K562 (cell line): ENCODE data around the gene SELENOI. TPM values are rescaled to one million over a fixed set of nuclear protein-coding genes. Genes with fewer than 3 reads are reported as not detected.

Experiments
- FOXK2 ChIP-seq, 2 experiments: fragments of 450-650 bp; IDR thresholded peaks in 1 of 2; conservative IDR thresholded peaks in 1 of 2; 2 replicates each; pipeline ENCODE4 v1.6.1; 2016; ENCODE audit warnings: low read depth in 2 of 2, mild to moderate bottlenecking in 1 of 2
- MECOM ChIP-seq: fragments of 250-450 bp; sonication (Bioruptor Pico); IDR thresholded peaks from 2 replicates; pipeline ENCODE4 v1.8.0; 2022; ENCODE audit warnings: inconsistent platforms
- MYC ChIP-seq, 2 experiments: fragments of 250-450 bp in 1 of 2; sonication (Bioruptor Pico) in 1 of 2; IDR thresholded peaks; 2 replicates each; pipeline versions ENCODE4 v1.5.1 to v1.6.1; 2012 to 2021; ENCODE audit warnings: low read depth in 2 of 2, borderline replicate concordance in 1 of 2, improper control_type of control experiment in 1 of 2, low read length in 1 of 2, mild to moderate bottlenecking in 1 of 2, moderate library complexity in 1 of 2
- RAD51 ChIP-seq: fragments of 450-650 bp; IDR thresholded peaks from 2 replicates; pipeline ENCODE4 v1.7.1; 2016; ENCODE audit warnings: low read depth, mild to moderate bottlenecking, borderline replicate concordance
- ZNF384 ChIP-seq: IDR thresholded peaks from 2 replicates; pipeline ENCODE4 v1.6.1; 2012; ENCODE audit warnings: low read depth, low read length, improper control_type of control experiment
- polyA plus RNA-seq, 8 experiments: library from polyadenylated mRNA; depleted of rRNA in 4 of 8; stranded (reverse) in 5 of 8; unstranded in 3 of 8; fragments of >200 nt; fragmentation: Nextera tagmentation in 2 of 8; fragmentation: Illumina TruSeq in 1 of 8; extraction: Ambion mirVana in 2 of 8; extraction: Trizol in 1 of 8; gene quantifications; 2 replicates each; pipeline versions ENCODE4 v1.2.1 to v1.2.3, GENCODE V29; 2011 to 2014; ENCODE audit warnings: inconsistent platforms in 1 of 8, missing spikeins in 1 of 8
- total RNA-seq, 7 experiments: library from RNA; depleted of rRNA in 6 of 7; stranded (reverse); fragments of >200 nt in 6 of 7; fragmentation: Illumina TruSeq in 2 of 7; extraction: Trizol in 2 of 7; gene quantifications; 2 replicates each; pipeline versions ENCODE4 v1.2.1 to v1.2.3, GENCODE V29; 2011 to 2021; ENCODE audit warnings: low replicate concordance in 1 of 7
- TF ChIP-seq, protein P1 (sequence below): fragments of 450-650 bp; IDR thresholded peaks from 2 replicates; pipeline ENCODE4 v1.6.1; 2017; ENCODE audit warnings: antibody characterized with exemption, mild to moderate bottlenecking
- TF ChIP-seq, protein P2 (sequence below): fragments of 250-450 bp; sonication (Bioruptor Pico); IDR thresholded peaks from 2 replicates; pipeline ENCODE4 v1.4.0; 2020; ENCODE audit warnings: mild to moderate bottlenecking
- TF ChIP-seq, protein P3 (sequence below), 2 experiments: fragments of 450-650 bp; IDR thresholded peaks; 2 replicates each; pipeline ENCODE4 v1.6.1; 2016; ENCODE audit warnings: mild to moderate bottlenecking in 2 of 2, borderline replicate concordance in 1 of 2, low read depth in 1 of 2, moderate library complexity in 1 of 2
- TF ChIP-seq, protein P4 (sequence below): fragments of 450-650 bp; IDR thresholded peaks from 2 replicates; pipeline ENCODE4 v1.6.1; 2016; ENCODE audit warnings: antibody characterized with exemption

The SELENOI gene
- total and polyA plus RNA-seq, 9 of the 15 experiments (the other 6 are each of a cell fraction or from before 2014, with no cell fraction given) = 9.6 to 46.9 (median 24.4) TPM

DNA sequence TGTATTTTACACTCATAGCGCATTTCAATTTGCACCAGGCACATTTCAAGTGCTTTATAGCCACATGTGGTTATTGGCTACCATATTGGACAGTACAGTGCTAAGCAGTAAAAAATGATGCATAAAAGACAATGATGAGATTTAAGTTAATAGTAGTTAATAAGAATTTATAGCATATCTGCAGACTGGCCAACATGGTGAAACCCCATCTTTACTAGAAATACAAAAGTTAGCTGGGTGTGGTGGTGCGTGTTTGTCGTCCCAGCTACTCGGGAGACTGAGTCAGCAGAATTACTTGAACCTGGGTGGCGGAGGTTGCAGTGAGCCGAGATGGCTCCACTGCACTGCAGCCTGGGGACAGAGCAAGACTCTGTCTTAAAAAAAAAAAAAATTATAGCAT is 65.5 kb downstream of the SELENOI start (continued):
- TF ChIP-seq, protein P1, sequence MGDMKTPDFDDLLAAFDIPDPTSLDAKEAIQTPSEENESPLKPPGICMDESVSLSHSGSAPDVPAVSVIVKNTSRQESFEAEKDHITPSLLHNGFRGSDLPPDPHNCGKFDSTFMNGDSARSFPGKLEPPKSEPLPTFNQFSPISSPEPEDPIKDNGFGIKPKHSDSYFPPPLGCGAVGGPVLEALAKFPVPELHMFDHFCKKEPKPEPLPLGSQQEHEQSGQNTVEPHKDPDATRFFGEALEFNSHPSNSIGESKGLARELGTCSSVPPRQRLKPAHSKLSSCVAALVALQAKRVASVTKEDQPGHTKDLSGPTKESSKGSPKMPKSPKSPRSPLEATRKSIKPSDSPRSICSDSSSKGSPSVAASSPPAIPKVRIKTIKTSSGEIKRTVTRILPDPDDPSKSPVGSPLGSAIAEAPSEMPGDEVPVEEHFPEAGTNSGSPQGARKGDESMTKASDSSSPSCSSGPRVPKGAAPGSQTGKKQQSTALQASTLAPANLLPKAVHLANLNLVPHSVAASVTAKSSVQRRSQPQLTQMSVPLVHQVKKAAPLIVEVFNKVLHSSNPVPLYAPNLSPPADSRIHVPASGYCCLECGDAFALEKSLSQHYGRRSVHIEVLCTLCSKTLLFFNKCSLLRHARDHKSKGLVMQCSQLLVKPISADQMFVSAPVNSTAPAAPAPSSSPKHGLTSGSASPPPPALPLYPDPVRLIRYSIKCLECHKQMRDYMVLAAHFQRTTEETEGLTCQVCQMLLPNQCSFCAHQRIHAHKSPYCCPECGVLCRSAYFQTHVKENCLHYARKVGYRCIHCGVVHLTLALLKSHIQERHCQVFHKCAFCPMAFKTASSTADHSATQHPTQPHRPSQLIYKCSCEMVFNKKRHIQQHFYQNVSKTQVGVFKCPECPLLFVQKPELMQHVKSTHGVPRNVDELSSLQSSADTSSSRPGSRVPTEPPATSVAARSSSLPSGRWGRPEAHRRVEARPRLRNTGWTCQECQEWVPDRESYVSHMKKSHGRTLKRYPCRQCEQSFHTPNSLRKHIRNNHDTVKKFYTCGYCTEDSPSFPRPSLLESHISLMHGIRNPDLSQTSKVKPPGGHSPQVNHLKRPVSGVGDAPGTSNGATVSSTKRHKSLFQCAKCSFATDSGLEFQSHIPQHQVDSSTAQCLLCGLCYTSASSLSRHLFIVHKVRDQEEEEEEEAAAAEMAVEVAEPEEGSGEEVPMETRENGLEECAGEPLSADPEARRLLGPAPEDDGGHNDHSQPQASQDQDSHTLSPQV = peak; percentile 97
- peak; percentile 56 for TF ChIP-seq ZNF384
- 0 out of 2 replicates have a peak, but pooled peaks have one; percentile 1 for TF ChIP-seq MYC (IDR thresholded peaks at IDR 0.05; ENCODE audit: low read depth, low read length)
- TF ChIP-seq MYC (CRISPR knock-in tag; IDR thresholded peaks at IDR 0.05; ENCODE audit: borderline replicate concordance, low read depth) = no peak
- TF ChIP-seq RAD51 = no peak
- TF ChIP-seq, protein P2, sequence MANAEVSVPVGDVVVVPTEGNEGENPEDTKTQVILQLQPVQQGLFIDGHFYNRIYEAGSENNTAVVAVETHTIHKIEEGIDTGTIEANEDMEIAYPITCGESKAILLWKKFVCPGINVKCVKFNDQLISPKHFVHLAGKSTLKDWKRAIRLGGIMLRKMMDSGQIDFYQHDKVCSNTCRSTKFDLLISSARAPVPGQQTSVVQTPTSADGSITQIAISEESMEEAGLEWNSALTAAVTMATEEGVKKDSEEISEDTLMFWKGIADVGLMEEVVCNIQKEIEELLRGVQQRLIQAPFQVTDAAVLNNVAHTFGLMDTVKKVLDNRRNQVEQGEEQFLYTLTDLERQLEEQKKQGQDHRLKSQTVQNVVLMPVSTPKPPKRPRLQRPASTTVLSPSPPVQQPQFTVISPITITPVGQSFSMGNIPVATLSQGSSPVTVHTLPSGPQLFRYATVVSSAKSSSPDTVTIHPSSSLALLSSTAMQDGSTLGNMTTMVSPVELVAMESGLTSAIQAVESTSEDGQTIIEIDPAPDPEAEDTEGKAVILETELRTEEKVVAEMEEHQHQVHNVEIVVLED = 0 out of 2 replicates have a peak, but pooled peaks have one; percentile 6
- TF ChIP-seq, protein P3, sequence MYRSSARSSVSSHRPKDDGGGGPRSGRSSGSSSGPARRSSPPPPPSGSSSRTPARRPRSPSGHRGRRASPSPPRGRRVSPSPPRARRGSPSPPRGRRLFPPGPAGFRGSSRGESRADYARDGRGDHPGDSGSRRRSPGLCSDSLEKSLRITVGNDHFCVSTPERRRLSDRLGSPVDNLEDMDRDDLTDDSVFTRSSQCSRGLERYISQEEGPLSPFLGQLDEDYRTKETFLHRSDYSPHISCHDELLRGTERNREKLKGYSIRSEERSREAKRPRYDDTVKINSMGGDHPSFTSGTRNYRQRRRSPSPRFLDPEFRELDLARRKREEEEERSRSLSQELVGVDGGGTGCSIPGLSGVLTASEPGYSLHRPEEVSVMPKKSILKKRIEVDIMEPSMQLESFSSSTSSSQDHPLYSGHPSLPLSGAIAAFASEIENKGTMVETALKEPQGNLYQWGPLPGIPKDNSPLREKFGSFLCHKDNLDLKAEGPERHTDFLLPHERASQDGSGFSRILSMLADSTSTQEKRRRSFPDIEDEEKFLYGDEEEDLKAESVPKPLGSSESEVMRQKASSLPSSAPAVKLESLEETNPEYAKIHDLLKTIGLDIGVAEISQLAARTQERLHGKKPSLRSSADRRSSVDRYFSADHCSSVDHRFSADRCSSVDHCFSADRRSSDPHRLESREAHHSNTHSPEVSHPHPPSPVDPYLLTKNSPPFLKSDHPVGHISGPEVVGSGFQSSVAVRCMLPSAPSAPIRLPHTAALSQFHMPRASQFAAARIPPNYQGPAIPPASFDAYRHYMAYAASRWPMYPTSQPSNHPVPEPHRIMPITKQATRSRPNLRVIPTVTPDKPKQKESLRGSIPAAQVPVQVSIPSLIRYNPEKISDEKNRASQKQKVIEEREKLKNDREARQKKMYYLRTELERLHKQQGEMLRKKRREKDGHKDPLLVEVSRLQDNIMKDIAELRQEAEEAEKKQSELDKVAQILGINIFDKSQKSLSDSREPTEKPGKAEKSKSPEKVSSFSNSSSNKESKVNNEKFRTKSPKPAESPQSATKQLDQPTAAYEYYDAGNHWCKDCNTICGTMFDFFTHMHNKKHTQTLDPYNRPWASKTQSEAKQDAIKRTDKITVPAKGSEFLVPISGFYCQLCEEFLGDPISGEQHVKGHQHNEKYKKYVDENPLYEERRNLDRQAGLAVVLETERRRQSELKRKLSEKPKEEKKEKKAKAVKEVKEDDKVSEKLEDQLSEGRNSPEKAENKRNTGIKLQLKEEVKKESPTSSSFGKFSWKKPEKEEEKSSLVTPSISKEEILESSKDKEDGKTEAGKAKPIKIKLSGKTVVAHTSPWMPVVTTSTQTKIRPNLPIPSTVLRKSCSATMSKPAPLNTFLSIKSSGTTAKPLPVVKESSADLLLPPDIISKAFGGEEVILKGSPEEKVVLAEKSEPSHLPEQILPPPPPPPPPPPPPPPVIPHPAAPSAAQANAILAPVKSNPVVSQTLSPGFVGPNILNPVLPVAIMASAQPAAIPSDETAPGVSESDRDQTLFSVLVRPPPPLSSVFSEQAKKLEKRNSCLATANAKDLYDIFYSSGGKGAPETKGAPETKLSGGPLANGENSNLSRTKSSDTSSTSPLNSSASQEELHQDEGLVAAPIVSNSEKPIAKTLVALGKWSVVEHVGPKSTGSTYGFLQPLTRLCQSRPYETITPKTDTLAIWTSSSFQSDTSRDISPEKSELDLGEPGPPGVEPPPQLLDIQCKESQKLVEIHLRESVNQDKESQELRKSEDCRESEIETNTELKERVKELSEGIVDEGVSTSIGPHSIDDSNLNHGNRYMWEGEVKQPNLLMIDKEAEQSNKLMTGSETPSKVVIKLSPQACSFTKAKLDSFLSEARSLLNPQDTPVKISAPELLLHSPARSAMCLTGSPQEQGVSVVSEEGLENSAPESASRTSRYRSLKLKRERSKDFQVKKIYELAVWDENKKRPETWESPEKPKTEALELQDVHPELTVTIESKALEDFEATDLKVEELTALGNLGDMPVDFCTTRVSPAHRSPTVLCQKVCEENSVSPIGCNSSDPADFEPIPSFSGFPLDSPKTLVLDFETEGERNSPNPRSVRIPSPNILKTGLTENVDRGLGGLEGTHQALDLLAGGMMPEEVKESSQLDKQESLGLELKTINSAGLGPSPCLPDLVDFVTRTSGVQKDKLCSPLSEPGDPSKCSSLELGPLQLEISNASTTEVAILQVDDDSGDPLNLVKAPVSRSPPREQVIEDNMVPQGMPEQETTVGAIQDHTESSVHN (IDR thresholded peaks at IDR 0.05; ENCODE audit: borderline replicate concordance in 1 of 2, low read depth in 1 of 2) = no peak
- TF ChIP-seq FOXK2 (conservative IDR thresholded peaks at IDR 0.05 in 1 of 2, IDR thresholded peaks at IDR 0.05 in 1 of 2; ENCODE audit: low read depth in 2 of 2) = peak in 1 of 2 experiments; percentile 8; a peak in 1 of 4 replicates
- TF ChIP-seq, protein P4, sequence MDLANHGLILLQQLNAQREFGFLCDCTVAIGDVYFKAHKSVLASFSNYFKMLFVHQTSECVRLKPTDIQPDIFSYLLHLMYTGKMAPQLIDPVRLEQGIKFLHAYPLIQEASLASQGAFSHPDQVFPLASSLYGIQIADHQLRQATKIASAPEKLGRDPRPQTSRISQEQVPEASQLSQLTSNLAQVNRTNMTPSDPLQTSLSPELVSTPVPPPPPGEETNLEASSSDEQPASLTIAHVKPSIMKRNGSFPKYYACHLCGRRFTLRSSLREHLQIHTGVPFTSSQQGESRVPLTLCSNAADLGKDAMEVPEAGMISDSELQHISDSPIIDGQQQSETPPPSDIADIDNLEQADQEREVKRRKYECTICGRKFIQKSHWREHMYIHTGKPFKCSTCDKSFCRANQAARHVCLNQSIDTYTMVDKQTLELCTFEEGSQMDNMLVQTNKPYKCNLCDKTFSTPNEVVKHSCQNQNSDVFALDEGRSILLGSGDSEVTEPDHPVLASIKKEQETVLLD = 0 out of 2 replicates have a peak, but pooled peaks have one; percentile 25
- peak; percentile 14; the same call in 1 of the 2 replicates for TF ChIP-seq MECOM (CRISPR knock-in tag)
